SKM-1 (cell line): ENCODE data around the gene SCN8A.
"Not testable (repeated sequence)": the region's sequence is repeated elsewhere in the genome, so short reads cannot be mapped to it uniquely, and the experiment has no call there.

Experiments
- DNase-seq: peaks from one replicate; lab custom pipeline; 2025; ENCODE audit not compliant: unreplicated experiment; lab: John Stamatoyannopoulos, UW

SCN8A gene

DNA sequence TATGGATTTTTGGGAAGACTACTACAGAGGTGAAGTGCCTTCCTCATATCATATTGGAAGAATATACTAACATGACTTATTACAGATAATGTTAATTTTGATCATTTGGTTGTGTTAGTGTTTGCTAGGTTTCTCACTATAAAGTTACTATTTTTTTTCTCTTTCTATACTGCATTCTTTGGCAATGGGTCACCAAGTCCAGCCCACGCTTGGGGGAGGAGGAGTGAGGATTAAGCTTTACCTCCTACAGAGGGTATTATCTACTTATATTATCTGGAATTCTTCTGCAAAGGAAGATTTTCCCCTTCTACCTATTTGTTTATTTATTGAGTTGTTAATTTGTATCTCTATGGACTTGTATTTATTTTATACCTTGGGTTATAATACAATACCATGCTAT, 31.5 kb downstream of the SCN8A start:
- no peak for DNase-seq

DNA sequence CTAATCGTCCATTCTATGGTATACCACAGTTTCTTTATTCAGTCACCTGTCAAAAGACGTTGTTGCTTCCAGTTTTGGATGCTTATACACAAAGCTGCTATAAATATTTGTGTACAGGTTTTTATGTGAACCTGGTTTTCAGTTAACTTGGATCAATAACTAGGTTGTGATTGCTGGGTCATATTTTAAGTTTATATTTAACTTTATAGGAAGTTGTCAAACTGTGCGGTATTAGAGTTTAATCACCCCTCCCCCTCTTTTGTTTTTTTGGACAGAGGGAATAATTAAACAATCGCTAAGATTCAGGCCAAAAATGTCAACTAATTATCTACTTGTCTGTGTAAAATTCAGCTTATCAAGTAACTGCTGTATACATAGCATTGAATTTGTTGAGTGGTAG, 34.3 kb downstream of the SCN8A start:
- no peak for DNase-seq

- no peak for DNase-seq
Measured at GRCh38 chr12:51626115-51626514, 35.1 kb downstream of the SCN8A start.

- DNase-seq = no peak
Measured at GRCh38 chr12:51626629-51627028, 35.6 kb downstream of the SCN8A start.

GRCh38 chr12:51630256-51630880, 39.3 kb downstream of the SCN8A start:
- no peak for DNase-seq

DNA sequence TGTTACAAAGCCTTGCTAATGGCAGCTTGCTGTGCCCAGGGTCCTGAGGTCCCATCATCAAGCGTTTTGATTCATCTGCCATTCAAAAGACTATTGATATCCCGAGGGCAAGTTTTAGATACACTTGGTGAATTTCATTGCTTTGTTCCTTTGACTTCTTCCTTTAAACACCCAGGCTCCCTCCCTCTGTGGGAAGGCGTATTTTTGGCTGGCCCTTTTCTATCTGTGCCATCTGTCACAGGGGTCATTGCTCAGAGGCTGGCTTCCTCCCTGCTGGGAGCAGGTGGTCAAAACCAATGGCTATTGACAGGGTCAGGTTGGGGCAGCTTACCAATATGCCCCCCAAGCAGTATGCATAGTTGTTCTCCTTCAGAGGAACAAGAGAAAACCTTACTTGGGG, 40.0 kb downstream of the SCN8A start:
- DNase-seq = no peak

GRCh38 chr12:51631591-51631990, 40.6 kb downstream of the SCN8A start:
- DNase-seq = no peak

DNA sequence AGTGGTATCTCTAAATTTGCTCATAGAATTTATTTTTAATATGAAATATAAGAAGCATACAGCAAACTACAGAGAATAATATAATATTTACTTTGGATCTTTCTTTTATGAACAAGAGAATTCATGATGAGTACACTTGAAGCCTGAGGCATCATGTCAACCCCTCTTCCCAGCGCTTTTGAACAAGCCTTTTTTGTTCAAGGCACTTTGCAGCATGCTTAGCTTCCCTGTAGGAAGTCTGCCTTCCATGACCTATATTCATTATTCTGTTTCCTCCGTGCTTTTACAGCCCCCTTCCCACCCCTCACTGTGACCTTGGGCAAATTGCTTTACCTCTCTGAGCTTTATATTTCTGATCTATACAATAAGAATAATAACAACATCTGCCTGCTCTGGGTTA, 41.6 kb downstream of the SCN8A start:
- DNase-seq = no peak

DNA sequence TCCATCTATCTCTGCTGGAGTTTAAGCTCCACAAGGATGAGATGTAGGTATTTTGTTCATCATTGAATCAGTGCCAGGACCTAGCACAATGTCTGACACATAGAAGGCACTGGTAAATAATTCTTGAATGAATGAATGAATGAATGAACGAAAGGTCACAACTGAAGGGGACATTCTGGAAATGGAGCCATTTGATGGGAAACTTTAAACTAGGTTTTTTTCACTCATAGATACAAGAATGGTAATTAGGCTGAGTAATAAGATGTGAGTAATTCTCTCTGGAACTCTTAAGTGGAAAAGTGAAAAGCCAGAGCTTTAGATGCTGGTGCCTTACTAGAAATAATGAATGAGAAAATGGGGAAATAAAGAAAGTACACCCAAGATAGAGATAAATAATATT, 44.3 kb downstream of the SCN8A start:
- no peak for DNase-seq

GRCh38 chr12:51636581-51636980, 45.5 kb downstream of the SCN8A start:
- DNase-seq = no peak

- no peak for DNase-seq
Measured at GRCh38 chr12:51636986-51637385, 46.0 kb downstream of the SCN8A start.

DNA sequence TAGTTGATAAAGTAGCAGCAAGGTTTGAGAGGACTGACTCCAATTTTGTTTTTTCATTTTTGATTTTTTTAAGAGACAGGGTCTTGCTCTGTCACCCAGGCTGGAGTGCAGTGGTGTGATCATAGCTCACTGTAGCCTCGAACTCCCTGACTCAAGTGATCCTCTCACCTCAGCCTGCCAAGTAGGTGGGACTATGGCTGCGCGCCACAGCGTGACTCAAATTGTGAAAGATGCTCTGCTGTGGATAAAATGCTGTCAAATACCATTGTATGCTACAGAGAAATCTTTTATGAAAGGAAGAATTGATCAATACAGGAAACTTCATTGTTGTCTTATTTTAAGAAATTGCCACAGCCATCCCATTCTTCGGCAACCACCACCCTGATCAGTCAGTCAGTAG, 48.3 kb downstream of the SCN8A start:
- DNase-seq = no peak

- no peak for DNase-seq
Measured at GRCh38 chr12:51642286-51642685, 51.3 kb downstream of the SCN8A start.

- DNase-seq = no peak
Measured at GRCh38 chr12:51643951-51644350, 52.9 kb downstream of the SCN8A start.

DNA sequence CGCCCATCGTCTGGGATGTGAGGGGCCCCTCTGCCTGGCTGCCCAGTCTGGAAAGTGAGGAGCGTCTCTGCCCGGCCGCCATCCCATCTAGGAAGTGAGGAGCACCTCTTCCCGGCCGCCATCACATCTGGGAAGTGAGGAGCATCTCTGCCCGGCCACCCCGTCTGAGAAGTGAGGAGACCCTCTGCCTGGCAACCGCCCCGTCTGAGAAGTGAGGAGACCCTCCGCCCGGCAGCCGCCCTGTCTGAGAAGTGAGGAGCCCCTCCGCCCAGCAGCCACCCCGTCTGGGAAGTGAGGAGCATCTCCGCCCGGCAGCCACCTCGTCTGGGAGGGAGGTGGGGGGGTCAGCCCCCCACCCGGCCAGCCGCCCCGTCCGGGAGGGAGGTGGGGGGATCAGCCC, 53.7 kb downstream of the SCN8A start:
- DNase-seq = not testable (repeated sequence)

- DNase-seq = no peak
Measured at GRCh38 chr12:51645961-51646360, 54.9 kb downstream of the SCN8A start.

DNA sequence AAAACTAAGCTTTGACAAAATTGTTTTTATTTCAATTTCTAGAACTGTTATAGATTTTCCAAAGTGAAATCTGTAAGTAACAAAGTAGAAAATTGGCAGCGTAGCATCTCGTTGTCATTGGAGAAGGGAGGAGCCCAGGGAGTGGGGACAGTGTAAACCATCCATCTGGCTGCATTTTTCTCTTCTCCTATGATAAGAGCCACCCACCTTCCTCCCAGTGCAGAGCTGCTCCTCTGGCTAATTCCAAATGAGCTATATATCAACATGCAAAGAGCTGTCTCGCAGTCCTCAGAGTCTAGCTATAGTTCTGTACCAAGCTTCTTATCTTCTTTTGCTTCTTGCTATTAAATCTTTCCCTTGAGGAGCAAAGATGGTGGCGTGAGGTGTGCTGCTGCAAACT, 56.6 kb downstream of the SCN8A start:
- DNase-seq = no peak

- DNase-seq = no peak
Measured at GRCh38 chr12:51653431-51653830, 62.4 kb downstream of the SCN8A start.

DNA sequence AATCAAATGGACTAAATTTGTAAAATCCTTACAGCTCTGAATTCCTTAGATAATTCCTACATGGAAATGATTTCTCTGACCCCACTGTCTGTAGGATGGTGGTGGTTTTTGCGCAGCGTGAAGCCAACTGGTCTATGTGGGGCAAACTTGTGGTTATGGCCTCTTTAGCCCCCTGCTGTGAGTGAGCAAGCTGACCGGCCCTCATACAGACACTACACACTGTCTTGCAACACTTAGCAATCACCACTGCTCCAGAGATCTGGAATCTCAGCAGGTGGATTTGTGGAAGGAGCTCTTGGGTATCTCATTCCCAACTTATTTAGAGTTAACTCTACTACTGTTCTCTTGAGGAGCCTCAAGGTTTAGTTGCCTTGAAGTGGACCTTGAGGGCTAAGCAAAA, 70.2 kb downstream of the SCN8A start:
- no peak for DNase-seq

DNA sequence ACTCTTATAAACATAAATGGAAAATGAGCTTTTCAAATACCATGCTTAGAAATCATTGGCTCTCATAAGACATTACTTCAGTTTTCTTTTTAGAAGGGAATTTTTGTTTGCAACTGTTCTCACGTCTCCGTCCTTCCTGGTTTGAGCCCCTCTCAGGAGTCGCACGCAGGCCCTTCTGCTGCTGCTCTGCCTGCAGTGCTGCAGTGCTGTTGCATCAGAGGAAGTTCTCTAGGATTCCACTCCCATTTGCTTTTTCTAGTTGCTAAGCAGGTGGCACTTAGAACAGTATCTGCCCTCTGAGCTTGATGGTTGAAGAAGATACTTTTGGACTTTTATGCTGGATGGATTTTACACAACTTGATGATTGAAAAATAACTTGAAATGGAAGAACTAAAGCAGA, 70.8 kb downstream of the SCN8A start:
- DNase-seq = no peak

DNA sequence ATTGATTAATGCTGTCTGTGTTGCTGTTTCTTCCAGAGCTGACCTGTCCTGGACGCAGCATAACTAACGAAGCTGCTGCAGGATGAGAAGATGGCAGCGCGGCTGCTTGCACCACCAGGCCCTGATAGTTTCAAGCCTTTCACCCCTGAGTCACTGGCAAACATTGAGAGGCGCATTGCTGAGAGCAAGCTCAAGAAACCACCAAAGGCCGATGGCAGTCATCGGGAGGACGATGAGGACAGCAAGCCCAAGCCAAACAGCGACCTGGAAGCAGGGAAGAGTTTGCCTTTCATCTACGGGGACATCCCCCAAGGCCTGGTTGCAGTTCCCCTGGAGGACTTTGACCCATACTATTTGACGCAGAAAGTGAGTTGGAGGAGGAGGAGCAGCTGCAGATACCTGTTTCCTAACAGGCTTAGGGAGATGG, 71.7 kb downstream of the SCN8A start:
- DNase-seq = no peak

DNA sequence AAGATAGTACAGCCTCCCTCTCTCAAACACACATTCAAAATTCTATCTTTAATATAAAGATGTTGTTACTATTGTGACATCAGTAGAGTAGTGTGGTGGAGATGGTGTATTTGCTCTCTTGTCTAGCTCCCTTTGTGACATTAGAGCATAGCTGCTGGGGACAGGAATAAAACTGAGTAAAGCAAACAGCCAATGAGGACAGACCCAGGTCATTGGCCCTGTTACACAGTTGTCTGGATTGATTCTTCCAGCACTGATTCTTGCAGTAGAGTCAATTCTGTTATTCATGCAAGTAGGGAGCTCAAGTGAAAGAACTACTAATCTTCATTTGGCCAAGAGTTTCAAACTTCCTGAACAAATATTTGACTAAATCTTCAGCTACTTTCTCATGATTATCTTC, 72.4 kb downstream of the SCN8A start:
- no peak for DNase-seq

GRCh38 chr12:51666696-51667095, 75.7 kb downstream of the SCN8A start:
- no peak for DNase-seq

- DNase-seq = no peak
Measured at GRCh38 chr12:51667269-51667668, 76.2 kb downstream of the SCN8A start.
